ENCODE measurements around the gene NRP2. TPM values are rescaled to one million over a fixed set of nuclear protein-coding genes. Genes with fewer than 3 reads are reported as not detected.

Gene NRP2
- total RNA-seq, 4 donors from 2014 or later = 4.0 to 11.5 (median 5.9) TPM

DNA sequence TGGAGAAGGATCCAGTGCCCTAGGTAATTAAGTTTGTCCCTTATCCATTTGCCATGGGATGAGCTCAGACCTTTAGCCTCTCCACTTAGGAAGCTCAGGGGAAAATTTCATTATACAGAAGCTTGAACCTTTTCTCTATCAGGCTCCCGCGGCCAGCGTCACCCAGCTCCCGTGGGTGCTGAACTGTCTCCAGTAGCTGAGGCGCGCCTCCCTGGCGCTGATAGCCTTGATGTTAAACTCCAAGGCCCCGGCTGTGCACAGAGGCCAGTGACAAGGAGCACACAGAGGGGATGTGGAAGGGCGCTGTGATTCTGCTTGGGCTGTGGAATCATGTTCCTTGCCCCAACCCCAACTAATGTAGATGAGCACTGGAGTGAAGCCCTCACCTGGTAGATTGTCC is 50.8 kb downstream of the NRP2 start:
- DNase-seq (ENCODE audit: low spot score in 2 of 2) = no peak
- intact Hi-C loops (cut with DNase I; ENCODE audit: low total_unique reads) = no loop called here

DNA sequence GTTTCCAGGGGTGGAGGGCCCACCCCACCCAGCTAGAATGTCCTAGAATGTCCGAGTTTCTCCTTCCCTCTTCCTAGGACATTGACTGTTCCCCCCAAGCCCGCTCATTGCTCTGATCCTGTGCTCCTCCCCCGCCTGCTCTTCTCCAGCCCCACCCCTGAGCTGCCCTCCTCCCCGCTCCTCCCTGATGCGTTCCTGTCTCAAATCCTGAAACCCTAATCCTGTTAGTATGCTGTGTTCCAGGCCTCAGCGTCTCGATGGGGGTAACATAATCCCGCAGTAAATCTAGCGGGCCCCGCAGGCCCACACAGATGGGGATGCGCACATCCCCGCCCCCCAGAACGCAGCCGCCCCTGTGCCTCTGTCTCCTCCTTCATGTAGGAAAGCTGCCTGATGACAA is 51.3 kb downstream of the NRP2 start:
- TF ChIP-seq POLR2A (IDR thresholded peaks at IDR 0.05) = no peak
- TF ChIP-seq, protein P1, sequence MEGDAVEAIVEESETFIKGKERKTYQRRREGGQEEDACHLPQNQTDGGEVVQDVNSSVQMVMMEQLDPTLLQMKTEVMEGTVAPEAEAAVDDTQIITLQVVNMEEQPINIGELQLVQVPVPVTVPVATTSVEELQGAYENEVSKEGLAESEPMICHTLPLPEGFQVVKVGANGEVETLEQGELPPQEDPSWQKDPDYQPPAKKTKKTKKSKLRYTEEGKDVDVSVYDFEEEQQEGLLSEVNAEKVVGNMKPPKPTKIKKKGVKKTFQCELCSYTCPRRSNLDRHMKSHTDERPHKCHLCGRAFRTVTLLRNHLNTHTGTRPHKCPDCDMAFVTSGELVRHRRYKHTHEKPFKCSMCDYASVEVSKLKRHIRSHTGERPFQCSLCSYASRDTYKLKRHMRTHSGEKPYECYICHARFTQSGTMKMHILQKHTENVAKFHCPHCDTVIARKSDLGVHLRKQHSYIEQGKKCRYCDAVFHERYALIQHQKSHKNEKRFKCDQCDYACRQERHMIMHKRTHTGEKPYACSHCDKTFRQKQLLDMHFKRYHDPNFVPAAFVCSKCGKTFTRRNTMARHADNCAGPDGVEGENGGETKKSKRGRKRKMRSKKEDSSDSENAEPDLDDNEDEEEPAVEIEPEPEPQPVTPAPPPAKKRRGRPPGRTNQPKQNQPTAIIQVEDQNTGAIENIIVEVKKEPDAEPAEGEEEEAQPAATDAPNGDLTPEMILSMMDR (IDR thresholded peaks at IDR 0.05) = no peak
- WGBS, 2 donors = 90 to 94% methylated on average over 14 of the region's 14 CpGs
- no peak overlapping the region for H3K4me3 ChIP-seq (ENCODE audit: low read depth, poor library complexity, severe bottlenecking)
- DNase-seq (ENCODE audit: low spot score in 2 of 2) = no peak
- intact Hi-C loops (cut with DNase I; ENCODE audit: low total_unique reads) = no loop called here

More for the DNA sequence above, 50.8 kb downstream of the NRP2 start:
- WGBS, 2 donors = 93 to 97% methylated on average over 8 to 9 of the region's 9 CpGs
- TF ChIP-seq POLR2A (IDR thresholded peaks at IDR 0.05) = no peak
- TF ChIP-seq, protein P1 (IDR thresholded peaks at IDR 0.05) = no peak
- H3K4me3 ChIP-seq (ENCODE audit: low read depth, poor library complexity, severe bottlenecking) = no peak overlapping the region

DNA sequence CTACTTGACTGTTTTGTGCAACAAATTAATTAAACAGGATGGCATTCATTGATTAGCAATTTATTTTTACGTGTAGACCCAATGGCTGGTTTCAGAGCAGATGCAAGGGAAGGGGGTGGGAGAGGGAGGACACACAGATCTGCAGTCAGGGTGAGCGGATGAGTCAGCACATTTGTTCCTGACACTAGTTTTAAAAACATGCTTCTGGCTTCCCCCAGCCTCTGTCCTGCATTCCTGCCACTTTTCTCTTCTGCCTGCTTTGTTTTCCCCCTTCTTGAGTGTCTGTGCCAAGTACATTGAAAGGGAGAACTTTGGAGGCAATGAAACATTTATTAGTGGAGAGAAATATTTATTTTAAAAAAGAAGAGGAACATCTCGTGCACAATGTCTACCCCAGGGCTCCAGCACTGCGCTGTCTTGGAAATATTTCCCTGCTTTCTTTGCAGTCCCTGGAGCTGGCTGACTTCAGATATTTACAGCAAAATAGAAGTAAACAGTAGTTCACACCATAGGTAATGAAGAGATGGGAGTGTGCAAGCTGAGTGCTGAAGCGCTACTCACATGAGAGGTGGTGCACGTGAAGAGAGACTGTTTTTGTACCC is 52.2 kb downstream of the NRP2 start:
- intact Hi-C loops (cut with DNase I; ENCODE audit: low total_unique reads) = no loop called here
- TF ChIP-seq POLR2A (IDR thresholded peaks at IDR 0.05) = no peak
- TF ChIP-seq, protein P1 (IDR thresholded peaks at IDR 0.05) = no peak
- no peak overlapping the region for H3K4me3 ChIP-seq (ENCODE audit: low read depth, poor library complexity, severe bottlenecking)
- DNase-seq (ENCODE audit: low spot score in 2 of 2) = no peak
- whole genome bisulfite sequencing, 2 donors = 69 to 73% methylated on average over 6 of the region's 6 CpGs

DNA sequence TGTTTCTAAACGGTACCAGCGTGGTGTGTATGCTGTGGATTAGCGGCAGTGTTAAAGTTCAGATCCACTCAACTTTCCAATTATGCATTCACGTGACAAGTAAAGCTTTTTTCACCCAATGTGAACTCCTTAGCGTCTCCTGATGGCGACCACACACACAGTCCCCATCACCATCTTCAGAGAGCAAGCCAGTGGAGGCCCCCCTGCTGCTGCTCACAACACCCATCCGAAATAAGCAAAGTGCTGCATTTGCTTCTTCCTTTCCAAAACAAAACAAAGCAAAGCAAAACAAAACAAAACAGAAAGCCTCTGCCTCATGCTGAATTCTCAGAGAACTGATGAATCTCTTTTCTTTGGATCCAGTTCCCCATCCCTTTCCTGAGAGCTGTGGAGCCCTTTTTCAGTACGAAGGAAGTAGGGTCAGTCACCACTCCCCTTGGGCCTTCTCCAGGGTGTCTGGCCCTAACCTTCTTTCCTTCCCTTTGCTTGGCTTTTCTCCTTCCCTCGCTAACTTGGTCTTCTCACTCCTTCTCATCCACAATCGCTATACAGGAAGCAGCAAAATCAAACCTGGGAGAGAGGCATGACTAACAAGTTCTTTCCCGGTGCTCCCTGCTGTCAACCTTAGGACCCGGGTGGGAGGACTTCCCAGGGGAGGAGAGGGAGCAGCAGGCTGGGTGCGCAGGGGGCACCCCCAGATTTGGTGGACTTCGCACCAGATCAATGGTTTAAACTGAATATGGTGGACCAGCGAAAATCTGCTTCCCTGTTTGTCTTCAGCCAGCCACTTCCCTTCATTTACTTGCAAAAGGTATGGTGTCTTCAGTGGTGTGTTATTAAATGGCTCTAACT is 56.0 kb downstream of the NRP2 start:
- 90 to 92% methylated on average over 15 of the region's 15 CpGs for WGBS, 2 donors
- no peak overlapping the region for H3K4me3 ChIP-seq (ENCODE audit: low read depth, poor library complexity, severe bottlenecking)
- intact Hi-C loops (cut with DNase I; ENCODE audit: low total_unique reads) = no loop called here
- DNase-seq (ENCODE audit: low spot score in 2 of 2) = no peak
- no peak for TF ChIP-seq POLR2A (IDR thresholded peaks at IDR 0.05)
- TF ChIP-seq, protein P1 (IDR thresholded peaks at IDR 0.05) = no peak

DNA sequence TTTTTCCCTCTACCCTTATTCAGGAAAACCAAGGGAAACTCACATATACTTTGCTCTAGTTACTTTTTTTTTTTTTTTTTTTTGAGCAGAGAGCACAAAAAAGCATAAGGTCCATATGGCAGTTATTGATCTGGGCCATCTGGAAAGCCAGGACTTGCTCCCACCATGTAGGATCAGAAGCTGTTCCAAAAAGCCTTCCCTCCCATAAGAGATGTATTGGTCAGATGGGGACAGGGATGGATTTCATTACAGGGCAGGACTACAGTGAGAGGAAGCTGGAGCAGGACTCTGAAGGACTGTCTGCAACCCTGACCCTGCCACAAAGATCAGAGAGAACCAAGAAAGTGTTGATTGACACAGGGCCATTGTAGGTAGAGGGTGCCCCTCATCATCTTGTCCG is 57.3 kb downstream of the NRP2 start:
- no peak for DNase-seq (ENCODE audit: low spot score in 2 of 2)

More for the DNA sequence above, 57.3 kb downstream of the NRP2 start:
- TF ChIP-seq POLR2A (IDR thresholded peaks at IDR 0.05) = no peak
- TF ChIP-seq, protein P1 (IDR thresholded peaks at IDR 0.05) = no peak
- intact Hi-C loops (cut with DNase I; ENCODE audit: low total_unique reads) = no loop called here
- no peak overlapping the region for H3K4me3 ChIP-seq (ENCODE audit: low read depth, poor library complexity, severe bottlenecking)
- WGBS, 2 donors = 95 to 96% methylated on average over 1 of the region's 1 CpG
